SU-DHL-6 (cell line): ENCODE data around the gene FAM163A.

Source experiments
- CTCF ChIP-seq: fragments of 200-600 bp; sonication (generic); IDR thresholded peaks from one replicate; pipeline ENCODE4 v1.5.1; 2017; ENCODE audit warnings: antibody characterized with exemption, mild to moderate bottlenecking, low read length, moderate library complexity; ENCODE audit not compliant: insufficient read depth, poor library complexity, severe bottlenecking
- EZH2phosphoT487 ChIP-seq: fragments of 200-600 bp; sonication (generic), shearing (Covaris generic); conservative IDR thresholded peaks from 2 replicates; pipeline ENCODE4 v1.6.1; 2018; ENCODE audit warnings: mild to moderate bottlenecking, antibody characterized with exemption, low read length, moderate library complexity, mixed read lengths

- no peak for TF ChIP-seq CTCF
- TF ChIP-seq EZH2phosphoT487 = no peak
Observed at GRCh38 chr1:179812501-179813292, 69.6 kb downstream of the FAM163A start.
